CD14-positive monocyte (primary cell): Measurements from ENCODE around the gene GOLGA6L7. TPM values are rescaled to one million over a fixed set of nuclear protein-coding genes. Genes with fewer than 3 reads are reported as not detected.

Experiments used
- DNase-seq, 3 donors: peaks; one replicate each; pipeline ENCODE4 v3.0.0-alpha.2; 2011 to 2022
- H2AFZ ChIP-seq: 2 replicates; pipeline ENCODE4 v1.6.0; 2012; ENCODE audit warnings: mild to moderate bottlenecking, low read depth, low read length, inconsistent platforms; ENCODE audit not compliant: insufficient read depth, poor library complexity, severe bottlenecking
- H3K27ac ChIP-seq, 2 donors: 1 replicate in 1 of 2; 2 replicates in 1 of 2; pipeline ENCODE4 v1.5.1; 2012 to 2013; ENCODE audit warnings: low read length in 2 of 2, control low read depth in 1 of 2, inconsistent platforms in 1 of 2, low read depth in 1 of 2, mild to moderate bottlenecking in 1 of 2
- H3K27me3 ChIP-seq, 2 donors: one replicate each; pipeline versions ENCODE4 v1.6.0 to v1.6.1; 2011 to 2013; ENCODE audit warnings: low read length in 2 of 2; ENCODE audit not compliant: control insufficient read depth in 2 of 2, insufficient read depth in 2 of 2
- H3K36me3 ChIP-seq, 2 donors: replicated peaks in 1 of 2; 1 replicate in 1 of 2; 2 replicates in 1 of 2; pipeline versions ENCODE4 v1.5.1 to v1.6.1; 2012 to 2013; ENCODE audit warnings: low read length in 2 of 2, control low read depth in 1 of 2, inconsistent platforms in 1 of 2, mild to moderate bottlenecking in 1 of 2; ENCODE audit not compliant: insufficient read depth in 2 of 2, control insufficient read depth in 1 of 2
- H3K4me1 ChIP-seq, 2 donors: 1 replicate in 1 of 2; 2 replicates in 1 of 2; pipeline versions ENCODE4 v1.5.1 to v1.6.1; 2012 to 2013; ENCODE audit warnings: low read length in 2 of 2, control low read depth in 1 of 2, inconsistent platforms in 1 of 2, mild to moderate bottlenecking in 1 of 2, moderate library complexity in 1 of 2; ENCODE audit not compliant: insufficient read depth in 2 of 2, control insufficient read depth in 1 of 2
- H3K4me2 ChIP-seq: replicated peaks from 2 replicates; pipeline ENCODE3; 2012; ENCODE audit warnings: low read length, moderate library complexity, mild to moderate bottlenecking; ENCODE audit not compliant: poor library complexity, severe bottlenecking; ENCODE audit errors: extremely low read depth
- H3K4me3 ChIP-seq, 3 experiments: fragments of 200-600 bp in 1 of 3; sonication (generic) in 1 of 3; replicated peaks in 1 of 3; 1 replicate in 2 of 3; 2 replicates in 1 of 3; pipeline ENCODE4 v1.5.1; 2011 to 2013; ENCODE audit warnings: low read length in 3 of 3, mild to moderate bottlenecking in 3 of 3, control low read depth in 2 of 3, low read depth in 2 of 3, inconsistent platforms in 1 of 3, moderate library complexity in 1 of 3
- H3K79me2 ChIP-seq: 2 replicates; pipeline ENCODE4 v1.6.0; 2012; ENCODE audit warnings: mild to moderate bottlenecking, control low read depth, inconsistent platforms, low read length, moderate library complexity; ENCODE audit not compliant: insufficient read depth
- H3K9ac ChIP-seq: 2 replicates; pipeline ENCODE4 v1.6.0; 2017; ENCODE audit warnings: low read length, mild to moderate bottlenecking; ENCODE audit not compliant: insufficient read depth, poor library complexity, severe bottlenecking
- H3K9me3 ChIP-seq, 2 donors: replicated peaks in 1 of 2; 1 replicate in 1 of 2; 2 replicates in 1 of 2; pipeline versions ENCODE4 v1.5.1 to v1.6.1; 2012 to 2013; ENCODE audit warnings: low read length in 2 of 2, control low read depth in 1 of 2; ENCODE audit not compliant: control insufficient read depth in 1 of 2, insufficient read depth in 1 of 2
- H4K20me1 ChIP-seq: 2 replicates; pipeline ENCODE4 v1.6.0; 2012; ENCODE audit warnings: mild to moderate bottlenecking, low read length, control low read depth, moderate library complexity; ENCODE audit not compliant: insufficient read depth
- H3K27ac Mint-ChIP-seq, 7 donors: one replicate each; pipeline ENCODE4 v1.8.0; 2020; ENCODE audit warnings: mild to moderate bottlenecking in 7 of 7, mixed read lengths in 7 of 7, moderate library complexity in 6 of 7, inconsistent platforms in 2 of 7
- H3K27me3 Mint-ChIP-seq, 3 donors: one replicate each; pipeline ENCODE4 v1.8.0; 2021 to 2022; ENCODE audit warnings: low read depth in 3 of 3, mild to moderate bottlenecking in 3 of 3, mixed read lengths in 3 of 3, moderate library complexity in 3 of 3, inconsistent platforms in 1 of 3
- H3K36me3 Mint-ChIP-seq, 2 donors: one replicate each; pipeline ENCODE4 v1.8.0; 2020; ENCODE audit warnings: mixed read lengths in 2 of 2, inconsistent platforms in 1 of 2, mild to moderate bottlenecking in 1 of 2
- H3K4me1 Mint-ChIP-seq: one replicate; pipeline ENCODE4 v1.8.0; 2020; ENCODE audit warnings: mild to moderate bottlenecking, mixed read lengths
- H3K4me3 Mint-ChIP-seq, 2 donors: one replicate each; pipeline ENCODE4 v1.8.0; 2020; ENCODE audit warnings: mild to moderate bottlenecking in 2 of 2, mixed read lengths in 2 of 2, moderate library complexity in 1 of 2
- H3K9me3 Mint-ChIP-seq, 7 donors: one replicate each; pipeline ENCODE4 v1.8.0; 2020 to 2022; ENCODE audit warnings: mixed read lengths in 7 of 7, mild to moderate bottlenecking in 6 of 7, moderate library complexity in 6 of 7, inconsistent platforms in 2 of 7
- WGBS: methylation state at CpG from one replicate; pipeline ENCODE4 v1.1.5; 2013; ENCODE audit warnings: missing lambda C conversion rate; ENCODE audit not compliant: insufficient coverage; 5-methylcytosine and 5-hydroxymethylcytosine counted together
- intact Hi-C, 2 donors: fragments of 100-400 bp; cut with micrococcal nuclease; formaldehyde crosslinking; loops; one replicate each; pipeline versions ENCODE4 v1.15.0 to v1.15.1; 2023
- polyA plus RNA-seq, 3 donors: library from polyadenylated mRNA; depleted of rRNA in 1 of 3; unstranded in 2 of 3; stranded (reverse) in 1 of 3; fragments of 300-500 nt in 2 of 3; fragments of >200 nt in 1 of 3; fragmentation: Illumina TruSeq in 2 of 3; gene quantifications; 1 replicate in 2 of 3; 2 replicates in 1 of 3; pipeline ENCODE4 v1.2.3, GENCODE V29; 2012 to 2021
- TF ChIP-seq, protein P1 (sequence below): fragments of 200-600 bp; IDR thresholded peaks from one replicate; pipeline ENCODE4 v1.8.0; 2022; ENCODE audit warnings: antibody characterized with exemption, mild to moderate bottlenecking

The GOLGA6L7 gene
- polyA plus RNA-seq, 3 donors, result not detected

GRCh38 chr15:28889346-28889745 lies 40.9 kb upstream of the GOLGA6L7 start:
- H3K27ac ChIP-seq, result no peak overlapping the region

DNA sequence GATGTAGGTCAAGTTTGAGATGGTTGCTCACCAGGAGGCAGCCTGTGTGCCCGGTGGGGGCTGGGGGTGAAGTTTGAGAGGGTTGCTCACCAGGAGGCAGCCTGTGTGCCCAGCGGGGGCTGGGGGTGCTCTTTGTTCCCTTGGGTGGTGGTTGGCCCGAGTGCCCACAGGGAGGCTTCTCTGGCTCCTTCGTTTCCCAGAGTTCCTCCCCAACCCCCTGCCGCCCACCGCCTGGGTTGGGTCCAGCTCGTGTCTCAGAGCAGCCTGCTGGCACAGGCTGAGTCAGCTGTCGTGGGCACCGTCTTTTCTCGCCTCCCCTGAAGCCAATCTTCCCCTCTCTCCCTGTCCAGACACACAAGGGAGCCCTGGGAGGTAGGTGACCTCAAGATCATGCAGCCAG lies 40.5 kb upstream of the GOLGA6L7 start:
- peaks cover 0 to 5% (median 2%) of the 10 kb centered on the region in 7 donors for H3K9me3 Mint-ChIP-seq
- no peak overlapping the region for H3K4me3 ChIP-seq
- H3K9ac ChIP-seq, result no peak overlapping the region
- H4K20me1 ChIP-seq, result no peaks in the 10 kb centered on the region
- H3K4me3 Mint-ChIP-seq, result no peak overlapping the region
- no peak overlapping the region for H3K27ac ChIP-seq
- no peaks in the 10 kb centered on the region for H3K36me3 Mint-ChIP-seq
- peaks cover 10% of the 10 kb centered on the region for H3K4me1 Mint-ChIP-seq
- TF ChIP-seq, protein P1, sequence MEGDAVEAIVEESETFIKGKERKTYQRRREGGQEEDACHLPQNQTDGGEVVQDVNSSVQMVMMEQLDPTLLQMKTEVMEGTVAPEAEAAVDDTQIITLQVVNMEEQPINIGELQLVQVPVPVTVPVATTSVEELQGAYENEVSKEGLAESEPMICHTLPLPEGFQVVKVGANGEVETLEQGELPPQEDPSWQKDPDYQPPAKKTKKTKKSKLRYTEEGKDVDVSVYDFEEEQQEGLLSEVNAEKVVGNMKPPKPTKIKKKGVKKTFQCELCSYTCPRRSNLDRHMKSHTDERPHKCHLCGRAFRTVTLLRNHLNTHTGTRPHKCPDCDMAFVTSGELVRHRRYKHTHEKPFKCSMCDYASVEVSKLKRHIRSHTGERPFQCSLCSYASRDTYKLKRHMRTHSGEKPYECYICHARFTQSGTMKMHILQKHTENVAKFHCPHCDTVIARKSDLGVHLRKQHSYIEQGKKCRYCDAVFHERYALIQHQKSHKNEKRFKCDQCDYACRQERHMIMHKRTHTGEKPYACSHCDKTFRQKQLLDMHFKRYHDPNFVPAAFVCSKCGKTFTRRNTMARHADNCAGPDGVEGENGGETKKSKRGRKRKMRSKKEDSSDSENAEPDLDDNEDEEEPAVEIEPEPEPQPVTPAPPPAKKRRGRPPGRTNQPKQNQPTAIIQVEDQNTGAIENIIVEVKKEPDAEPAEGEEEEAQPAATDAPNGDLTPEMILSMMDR, result no peak
- H3K27ac Mint-ChIP-seq, result no peak overlapping the region
- H2AFZ ChIP-seq, result no peak overlapping the region
- intact Hi-C loops, result no loop called here
- H3K36me3 ChIP-seq, result no peaks in the 10 kb centered on the region
- 92% methylated on average over 8 of the region's 10 CpGs for WGBS
- no peak overlapping the region for H3K4me2 ChIP-seq
- peaks cover 0 to 3% of the 10 kb centered on the region in 2 donors for H3K4me1 ChIP-seq
- no peak for DNase-seq
- peaks cover 35 to 55% (median 46%) of the 10 kb centered on the region in 3 donors for H3K27me3 Mint-ChIP-seq
- no peaks in the 10 kb centered on the region for H3K79me2 ChIP-seq
- peaks cover 0 to 4% of the 10 kb centered on the region in 2 donors for H3K9me3 ChIP-seq
- H3K27me3 ChIP-seq, result peaks cover 14 to 39% of the 10 kb centered on the region in 2 donors

More at GRCh38 chr15:28889346-28889745, 40.9 kb upstream of the GOLGA6L7 start:
- H3K9me3 Mint-ChIP-seq, result peaks cover 0 to 5% (median 2%) of the 10 kb centered on the region in 7 donors
- no peak overlapping the region for H3K4me2 ChIP-seq
- intact Hi-C loops, result no loop called here
- TF ChIP-seq, protein P1, result no peak
- H3K4me3 ChIP-seq, result no peak overlapping the region
- peaks cover 0 to 3% of the 10 kb centered on the region in 2 donors for H3K4me1 ChIP-seq
- H3K4me3 Mint-ChIP-seq, result no peak overlapping the region
- no peak for DNase-seq
- no peaks in the 10 kb centered on the region for H3K79me2 ChIP-seq
- peaks cover 10% of the 10 kb centered on the region for H3K4me1 Mint-ChIP-seq
- H3K9ac ChIP-seq, result no peak overlapping the region
- H2AFZ ChIP-seq, result no peak overlapping the region
- H3K9me3 ChIP-seq, result peaks cover 0 to 4% of the 10 kb centered on the region in 2 donors
- peaks cover 14 to 35% of the 10 kb centered on the region in 2 donors for H3K27me3 ChIP-seq
- no peaks in the 10 kb centered on the region for H4K20me1 ChIP-seq
- peaks cover 33 to 52% (median 42%) of the 10 kb centered on the region in 3 donors for H3K27me3 Mint-ChIP-seq
- H3K36me3 Mint-ChIP-seq, result no peaks in the 10 kb centered on the region
- no peaks in the 10 kb centered on the region for H3K36me3 ChIP-seq
- H3K27ac Mint-ChIP-seq, result peak overlapping the region in 1 of 7 donors; percentile 57
- 94% methylated on average over 3 of the region's 3 CpGs for WGBS
